Ectodermal cell (in vitro differentiated cells): ENCODE data around the gene IL17RE.

Experiments
- H3K27ac ChIP-seq: 2 replicates; pipeline ENCODE4 v1.7.0; 2013; ENCODE audit warnings: mild to moderate bottlenecking, low read depth, low read length; ENCODE audit not compliant: insufficient read depth, poor library complexity, severe bottlenecking
- H3K27me3 ChIP-seq: 2 replicates; pipeline ENCODE4 v1.7.0; 2013; ENCODE audit warnings: mild to moderate bottlenecking, low read length; ENCODE audit not compliant: insufficient read depth, control insufficient read depth, poor library complexity, severe bottlenecking
- H3K36me3 ChIP-seq: one replicate; pipeline ENCODE4 v1.7.0; 2013; ENCODE audit warnings: low read length; ENCODE audit not compliant: control insufficient read depth, insufficient read depth
- H3K4me1 ChIP-seq: one replicate; pipeline ENCODE4 v1.7.0; 2013; ENCODE audit warnings: low read length; ENCODE audit not compliant: control insufficient read depth, insufficient read depth
- H3K4me3 ChIP-seq: 2 replicates; pipeline ENCODE4 v1.7.0; 2013; ENCODE audit warnings: low read depth, low read length, control low read depth; ENCODE audit not compliant: insufficient read depth
- H3K9me3 ChIP-seq: 2 replicates; pipeline ENCODE4 v1.7.0; 2013; ENCODE audit warnings: mild to moderate bottlenecking, low read length, moderate library complexity; ENCODE audit not compliant: control insufficient read depth
- WGBS, 2 experiments: methylation state at CpG; one replicate each; pipeline ENCODE4 v1.1.7; 2013; ENCODE audit warnings: missing lambda C conversion rate in 2 of 2; 5-methylcytosine and 5-hydroxymethylcytosine counted together

IL17RE gene

GRCh38 chr3:9946112-9947024 lies 43.7 kb downstream of the IL17RE start:
- no peaks in the 10 kb centered on the region for H3K9me3 ChIP-seq
- peak overlapping the region; percentile 44 for H3K27ac ChIP-seq
- 10% methylated on average over 90 of the region's 90 CpGs for WGBS, 2 experiments
- peaks cover 3% of the 10 kb centered on the region for H3K27me3 ChIP-seq
- H3K4me1 ChIP-seq: no peaks in the 10 kb centered on the region
- H3K36me3 ChIP-seq: peaks cover 4% of the 10 kb centered on the region
- peak overlapping the region; percentile 67 for H3K4me3 ChIP-seq

GRCh38 chr3:9947025-9947995 lies 44.7 kb downstream of the IL17RE start:
- Histone ChIP-seq H3K27me3 (peaks cover 3% of the 10 kb centered on the region), H3K4me3 (peak overlapping the region; percentile 67), H3K27ac (no peak overlapping the region), H3K36me3 (peaks cover 4% of the 10 kb centered on the region), H3K9me3 (no peaks in the 10 kb centered on the region), H3K4me1 (no peaks in the 10 kb centered on the region)
- WGBS, 2 experiments: 80% methylated on average over 85 to 86 of the region's 86 CpGs

GRCh38 chr3:9948586-9948985 lies 45.9 kb downstream of the IL17RE start:
- Histone ChIP-seq H3K27ac (no peak overlapping the region), H3K9me3 (no peaks in the 10 kb centered on the region), H3K4me3 (no peak overlapping the region), H3K27me3 (peaks cover 3% of the 10 kb centered on the region), H3K36me3 (peaks cover 4% of the 10 kb centered on the region), H3K4me1 (no peaks in the 10 kb centered on the region)
- WGBS, 2 experiments: 89 to 95% methylated on average over 3 of the region's 3 CpGs

GRCh38 chr3:9949115-9949514 lies 46.5 kb downstream of the IL17RE start:
- H3K4me1 ChIP-seq: no peaks in the 10 kb centered on the region
- 85 to 89% methylated on average over 7 of the region's 7 CpGs for WGBS, 2 experiments
- H3K4me3 ChIP-seq: no peak overlapping the region
- no peak overlapping the region for H3K27ac ChIP-seq
- H3K27me3 ChIP-seq: peaks cover 3% of the 10 kb centered on the region
- no peaks in the 10 kb centered on the region for H3K9me3 ChIP-seq
- peaks cover 4% of the 10 kb centered on the region for H3K36me3 ChIP-seq

GRCh38 chr3:9949626-9950025 lies 47.0 kb downstream of the IL17RE start:
- 92 to 93% methylated on average over 9 of the region's 9 CpGs for WGBS, 2 experiments
- no peaks in the 10 kb centered on the region for H3K4me1 ChIP-seq

GRCh38 chr3:9951126-9951525 lies 48.5 kb downstream of the IL17RE start:
- 61 to 62% methylated on average over 7 of the region's 7 CpGs for WGBS, 2 experiments
- Histone ChIP-seq H3K36me3 (peaks cover 4% of the 10 kb centered on the region), H3K9me3 (no peaks in the 10 kb centered on the region), H3K27me3 (peaks cover 3% of the 10 kb centered on the region), H3K4me1 (no peaks in the 10 kb centered on the region), H3K4me3 (peak overlapping the region; percentile 81), H3K27ac (no peak overlapping the region)

More at GRCh38 chr3:9949626-9950025, 47.0 kb downstream of the IL17RE start:
- H3K27ac ChIP-seq: no peak overlapping the region
- H3K4me3 ChIP-seq: no peak overlapping the region
- H3K9me3 ChIP-seq: no peaks in the 10 kb centered on the region
- peaks cover 3% of the 10 kb centered on the region for H3K27me3 ChIP-seq
- peaks cover 4% of the 10 kb centered on the region for H3K36me3 ChIP-seq

- peaks cover 4% of the 10 kb centered on the region for H3K36me3 ChIP-seq
- no peaks in the 10 kb centered on the region for H3K9me3 ChIP-seq
- no peak overlapping the region for H3K27ac ChIP-seq
- WGBS, 2 experiments: 33 to 36% methylated on average over 10 of the region's 10 CpGs
- peaks cover 3% of the 10 kb centered on the region for H3K27me3 ChIP-seq
- no peaks in the 10 kb centered on the region for H3K4me1 ChIP-seq
- peak overlapping the region; percentile 81 for H3K4me3 ChIP-seq
Observed at GRCh38 chr3:9951598-9951961, 48.9 kb downstream of the IL17RE start.

- Histone ChIP-seq H3K4me1 (no peaks in the 10 kb centered on the region), H3K36me3 (peaks cover 4% of the 10 kb centered on the region), H3K27ac (no peak within 1 kb of the TSS), H3K9me3 (no peaks in the 10 kb centered on the region), H3K4me3 (peak within 1 kb of the TSS; percentile 81), H3K27me3 (no peaks in the 10 kb centered on the region)
- WGBS, 2 experiments: 3 to 5% methylated on average over 51 to 52 of the region's 52 CpGs
Observed at GRCh38 chr3:9951962-9952805, 49.5 kb downstream of the IL17RE start, which contains the start of gene PRRT3. PRRT3 (minus strand) TSS chr3:9952408; CDS start chr3:9950115, 2,293 bp downstream.

GRCh38 chr3:9955067-9955502 lies 52.4 kb downstream of the IL17RE start:
- Histone ChIP-seq H3K4me3 (no peak overlapping the region), H3K9me3 (no peaks in the 10 kb centered on the region), H3K4me1 (no peaks in the 10 kb centered on the region), H3K27me3 (no peaks in the 10 kb centered on the region), H3K36me3 (no peaks in the 10 kb centered on the region), H3K27ac (no peak overlapping the region)
- WGBS, 2 experiments: 31 to 39% methylated on average over 12 of the region's 12 CpGs
